Measurements from ENCODE around the gene SCN10A. TPM values are rescaled to one million over a fixed set of nuclear protein-coding genes. Genes with fewer than 3 reads are reported as not detected.

Gene SCN10A
- total RNA-seq: not detected

GRCh38 chr3:38816026-38816425 lies at the start of gene SCN10A:
SCN10A (minus strand) TSS chr3:38816217; CDS start chr3:38794010, 22,207 bp downstream.

GRCh38 chr3:38649500-38650247 lies 166.3 kb downstream of the SCN10A start, which contains the start of gene SCN5A:
SCN5A (minus strand) TSS chr3:38649687; CDS start chr3:38633307, 16,380 bp downstream.

Other genes starting within 250 kb of the SCN10A start
- 3.0 TPM for gene SCN5A, start 166.5 kb downstream of the SCN10A start, total RNA-seq
- gene SCN11A, start 235.7 kb upstream of the SCN10A start, total RNA-seq: 1.4 TPM
- gene WDR48, start 235.8 kb upstream of the SCN10A start, total RNA-seq: 83.5 TPM